ENCODE data around the gene ADD2. TPM values are rescaled to one million over a fixed set of nuclear protein-coding genes. Genes with fewer than 3 reads are reported as not detected.
"Not testable (repeated sequence)": the region's sequence is repeated elsewhere in the genome, so short reads cannot be mapped to it uniquely, and the experiment has no call there.

The ADD2 gene
- total RNA-seq, 1 experiment from 2014 or later = 0.61 TPM

- no peak for DNase-seq (ENCODE audit: low spot score)
- in situ Hi-C loops (cut with HindIII; ENCODE audit: low sequenced_read_pairs) = no loop called here
Observed at GRCh38 chr2:70627211-70627898, 140.6 kb downstream of the ADD2 start.

- in situ Hi-C loops (cut with HindIII; ENCODE audit: low sequenced_read_pairs) = no loop called here
- DNase-seq (ENCODE audit: low spot score) = no peak
Observed at GRCh38 chr2:70626254-70626990, 141.6 kb downstream of the ADD2 start.

GRCh38 chr2:70621536-70621935 lies 146.5 kb downstream of the ADD2 start:
- DNase-seq (ENCODE audit: low spot score); in situ Hi-C loops (cut with HindIII; ENCODE audit: low sequenced_read_pairs): not testable (repeated sequence)

GRCh38 chr2:70620020-70620419 lies 148.0 kb downstream of the ADD2 start:
- no peak for DNase-seq (ENCODE audit: low spot score)
- in situ Hi-C loops (cut with HindIII; ENCODE audit: low sequenced_read_pairs) = no loop called here

- DNase-seq (ENCODE audit: low spot score) = no peak
- in situ Hi-C loops (cut with HindIII; ENCODE audit: low sequenced_read_pairs) = no loop called here
Observed at GRCh38 chr2:70619167-70619566, 148.8 kb downstream of the ADD2 start.

- in situ Hi-C loops (cut with HindIII; ENCODE audit: low sequenced_read_pairs) = no loop called here
- no peak for DNase-seq (ENCODE audit: low spot score)
Observed at GRCh38 chr2:70616168-70616694, 151.8 kb downstream of the ADD2 start.

GRCh38 chr2:70615222-70615621 lies 152.8 kb downstream of the ADD2 start:
- in situ Hi-C loops (cut with HindIII; ENCODE audit: low sequenced_read_pairs) = no loop called here
- no peak for DNase-seq (ENCODE audit: low spot score)

- in situ Hi-C loops (cut with HindIII; ENCODE audit: low sequenced_read_pairs) = no loop called here
- no peak for DNase-seq (ENCODE audit: low spot score)
Observed at GRCh38 chr2:70613521-70613920, 154.5 kb downstream of the ADD2 start.

- in situ Hi-C loops (cut with HindIII; ENCODE audit: low sequenced_read_pairs) = no loop called here
Observed at GRCh38 chr2:70612574-70612973, 155.4 kb downstream of the ADD2 start.

GRCh38 chr2:70608373-70608772 lies 159.6 kb downstream of the ADD2 start:
- DNase-seq (ENCODE audit: low spot score) = peak; percentile 52
- in situ Hi-C loops (cut with HindIII; ENCODE audit: low sequenced_read_pairs) = no loop called here

More at GRCh38 chr2:70612574-70612973, 155.4 kb downstream of the ADD2 start:
- no peak for DNase-seq (ENCODE audit: low spot score)

- peak; percentile 57 for DNase-seq (ENCODE audit: low spot score)
- in situ Hi-C loops (cut with HindIII; ENCODE audit: low sequenced_read_pairs) = no loop called here
Observed at GRCh38 chr2:70607121-70607561, 160.9 kb downstream of the ADD2 start.

Other genes with a start within 250 kb of the ADD2 start
- gene TGFA, start 214.4 kb downstream of the ADD2 start, total RNA-seq (2014; rRNA removed; shearing (Covaris generic)) = not detected in 2 replicates
- not detected in 2 replicates for gene FIGLA, start 22.4 kb upstream of the ADD2 start, total RNA-seq (2014; rRNA removed; shearing (Covaris generic))
- 0.17 and 0.18 TPM in 2 replicates for gene CLEC4F, start 52.4 kb upstream of the ADD2 start, total RNA-seq (2014; rRNA removed; shearing (Covaris generic))
- 0.10 and 0.37 TPM in 2 replicates for gene CD207, start 67.6 kb upstream of the ADD2 start, total RNA-seq (2014; rRNA removed; shearing (Covaris generic))
- gene VAX2, start 132.4 kb upstream of the ADD2 start, total RNA-seq (2014; rRNA removed; shearing (Covaris generic)) = 6.1 and 8.1 TPM in 2 replicates
- 1.1 TPM in 1 of 2 replicates, not detected in the other for gene ATP6V1B1, start 167.7 kb upstream of the ADD2 start, total RNA-seq (2014; rRNA removed; shearing (Covaris generic))
- gene ANKRD53, start 210.4 kb upstream of the ADD2 start, total RNA-seq (2014; rRNA removed; shearing (Covaris generic)) = 0.54 TPM in 1 of 2 replicates, not detected in the other
- gene TEX261, start 226.7 kb upstream of the ADD2 start, total RNA-seq (2014; rRNA removed; shearing (Covaris generic)) = 26.5 and 33.4 TPM in 2 replicates